GM12891 (cell line): Measurements from ENCODE around the gene SCG5.

ENCODE experiments used
- POLR2A ChIP-seq: IDR thresholded peaks from 2 replicates; pipeline ENCODE4 v1.6.1; 2011; ENCODE audit warnings: low read depth, low read length, control low read depth
- POLR2AphosphoS5 ChIP-seq: IDR thresholded peaks from 2 replicates; pipeline ENCODE4 v1.6.1; 2011; ENCODE audit warnings: low read depth, low read length, control low read depth
- SPI1 ChIP-seq: IDR thresholded peaks from 2 replicates; pipeline ENCODE4 v1.6.1; 2011; ENCODE audit warnings: low read depth, low read length, control low read depth
- TAF1 ChIP-seq: IDR thresholded peaks from 2 replicates; pipeline ENCODE4 v1.6.1; 2011; ENCODE audit warnings: low read depth, low read length, control low read depth

- TF ChIP-seq POLR2AphosphoS5: no peak
- no peak for TF ChIP-seq TAF1
- TF ChIP-seq POLR2A: no peak
- no peak for TF ChIP-seq SPI1
Measured at GRCh38 chr15:32694222-32694983, 52.9 kb downstream of the SCG5 start.
